Panc1 (cell line): Measurements from ENCODE around the gene SVBP. TPM values are rescaled to one million over a fixed set of nuclear protein-coding genes. Genes with fewer than 3 reads are reported as not detected.

ENCODE experiments used
- ATAC-seq: fragments of 200-7000 bp; cut with Tn5 transposase; 2 replicates; pipeline ENCODE4 v1.9.1; 2020; ENCODE audit warnings: mild to moderate bottlenecking, moderate library complexity
- BruUV-seq: library from RNA; stranded (reverse); fragments of 400-500 nt; replicated peaks from 2 replicates; lab custom pipeline; 2021; lab: Mats Ljungman, UMichigan
- CTCF ChIA-PET: fragments of 300-600 bp; sonication (Branson Sonifier 250); formaldehyde crosslinking; loops from one replicate; lab custom pipeline; 2022; ENCODE audit warnings: antibody characterized with exemption; lab: Charles Lee
- POLR2A ChIA-PET: fragments of 300-600 bp; sonication (Branson Sonifier 250); formaldehyde crosslinking; loops from one replicate; lab custom pipeline; 2022; ENCODE audit warnings: antibody characterized with exemption; lab: Charles Lee
- DNase-seq: peaks from one replicate; pipeline ENCODE4 v3.0.0-alpha.2; 2010; ENCODE audit warnings: low read depth, low spot score
- H3K27ac ChIP-seq: 2 replicates; pipeline ENCODE4 v1.5.1; 2011; ENCODE audit warnings: mild to moderate bottlenecking, low read length, inconsistent platforms
- H3K27me3 ChIP-seq: fragments of 200-500 bp; sonication (Bioruptor generic); 2 replicates; pipeline ENCODE4 v1.6.0; 2014; ENCODE audit warnings: low read length, inconsistent platforms; ENCODE audit not compliant: control insufficient read depth, insufficient read depth
- H3K36me3 ChIP-seq: fragments of 200-500 bp; sonication (Bioruptor generic); 2 replicates; pipeline ENCODE4 v1.5.1; 2014; ENCODE audit warnings: inconsistent platforms, mild to moderate bottlenecking, low read length, moderate library complexity; ENCODE audit not compliant: control insufficient read depth, insufficient read depth
- H3K4me1 ChIP-seq: 2 replicates; pipeline ENCODE4 v1.5.1; 2011; ENCODE audit warnings: inconsistent platforms, mild to moderate bottlenecking, low read length, moderate library complexity; ENCODE audit not compliant: control insufficient read depth, insufficient read depth
- H3K4me3 ChIP-seq, 2 experiments: 2 replicates each; pipeline ENCODE4 v1.5.1; 2011 to 2012; ENCODE audit warnings: low read depth in 2 of 2, low read length in 2 of 2, mild to moderate bottlenecking in 2 of 2, inconsistent platforms in 1 of 2, moderate library complexity in 1 of 2
- H3K9me3 ChIP-seq: fragments of 200-500 bp; sonication (Bioruptor generic); 2 replicates; pipeline ENCODE4 v1.5.1; 2014; ENCODE audit warnings: low read depth, mild to moderate bottlenecking, inconsistent platforms, low read length, moderate library complexity; ENCODE audit not compliant: control insufficient read depth, insufficient read depth
- POLR2AphosphoS5 ChIP-seq: IDR thresholded peaks from 2 replicates; pipeline ENCODE4 v1.6.1; 2012; ENCODE audit warnings: mild to moderate bottlenecking, low read depth, low read length, moderate library complexity
- REST ChIP-seq, 2 experiments: IDR thresholded peaks; 2 replicates each; pipeline ENCODE4 v1.6.1; 2011 to 2012; ENCODE audit warnings: low read depth in 2 of 2, control low read depth in 1 of 2, low read length in 1 of 2, mild to moderate bottlenecking in 1 of 2, moderate library complexity in 1 of 2; ENCODE audit not compliant: insufficient read depth in 1 of 2
- SIN3A ChIP-seq: IDR thresholded peaks from 2 replicates; pipeline ENCODE4 v1.6.1; 2012; ENCODE audit warnings: low read depth, mild to moderate bottlenecking, low read length, moderate library complexity, borderline replicate concordance; ENCODE audit not compliant: insufficient read depth
- TCF7L2 ChIP-seq: IDR thresholded peaks from 2 replicates; pipeline ENCODE4 v1.6.1; 2011; ENCODE audit warnings: mild to moderate bottlenecking, low read depth, low read length, inconsistent platforms
- in situ Hi-C: cut with HindIII; loops from 2 replicates; pipeline ENCODE4 v1.10.0; 2016; ENCODE audit warnings: low sequenced_read_pairs, low pct_unique_long_range_greater_than_20kb
- intact Hi-C: fragments of 100-400 bp; cut with micrococcal nuclease; formaldehyde crosslinking; loops from one replicate; pipeline ENCODE4 v1.10.0; 2022; ENCODE audit not compliant: unreplicated experiment
- total RNA-seq: library from RNA; stranded (reverse); gene quantifications from one replicate; pipeline ENCODE4 v1.2.1, GENCODE V29; 2021; ENCODE audit not compliant: unreplicated experiment
- TF ChIP-seq, protein P1 (sequence below): fragments of 450-650 bp; IDR thresholded peaks from 2 replicates; pipeline ENCODE4 v1.5.1; 2017; ENCODE audit warnings: mild to moderate bottlenecking

Gene SVBP
- total RNA-seq, 1 experiment from 2014 or later, result 21.2 TPM

- intact Hi-C loops (no loop called here), in situ Hi-C loops (no loop called here)
- ChIA-PET POLR2A (interaction anchor here (0.7 kb wide), 1 partner anchor 14 kb away, joined by 4 read pairs; no protein-coding TSS in a partner anchor), CTCF (interaction anchor here (0.7 to 0.9 kb wide), 2 partner anchors 68 to 80 kb away, joined by 3 to 6 read pairs; no protein-coding TSS in a partner anchor)
- peaks cover 5% of the 10 kb centered on the region for H3K4me1 ChIP-seq
- peak; percentile 100 for ATAC-seq
- peak within 1 kb of the TSS; percentile 57 to 76 for H3K4me3 ChIP-seq
- peaks cover 13% of the 10 kb centered on the region for H3K9me3 ChIP-seq
- H3K27ac ChIP-seq, result peak within 1 kb of the TSS; percentile 68
- no peaks in the 10 kb centered on the region for H3K36me3 ChIP-seq
- BruUV-seq, result no TSS peak
- DNase-seq, result peak; percentile 90
- no peak for TF ChIP-seq TCF7L2
- TF ChIP-seq REST (IDR thresholded peaks at IDR 0.05; ENCODE audit: insufficient read depth in 1 of 2, low read depth in 2 of 2, low read length in 1 of 2), result no peak
- TF ChIP-seq, protein P1, sequence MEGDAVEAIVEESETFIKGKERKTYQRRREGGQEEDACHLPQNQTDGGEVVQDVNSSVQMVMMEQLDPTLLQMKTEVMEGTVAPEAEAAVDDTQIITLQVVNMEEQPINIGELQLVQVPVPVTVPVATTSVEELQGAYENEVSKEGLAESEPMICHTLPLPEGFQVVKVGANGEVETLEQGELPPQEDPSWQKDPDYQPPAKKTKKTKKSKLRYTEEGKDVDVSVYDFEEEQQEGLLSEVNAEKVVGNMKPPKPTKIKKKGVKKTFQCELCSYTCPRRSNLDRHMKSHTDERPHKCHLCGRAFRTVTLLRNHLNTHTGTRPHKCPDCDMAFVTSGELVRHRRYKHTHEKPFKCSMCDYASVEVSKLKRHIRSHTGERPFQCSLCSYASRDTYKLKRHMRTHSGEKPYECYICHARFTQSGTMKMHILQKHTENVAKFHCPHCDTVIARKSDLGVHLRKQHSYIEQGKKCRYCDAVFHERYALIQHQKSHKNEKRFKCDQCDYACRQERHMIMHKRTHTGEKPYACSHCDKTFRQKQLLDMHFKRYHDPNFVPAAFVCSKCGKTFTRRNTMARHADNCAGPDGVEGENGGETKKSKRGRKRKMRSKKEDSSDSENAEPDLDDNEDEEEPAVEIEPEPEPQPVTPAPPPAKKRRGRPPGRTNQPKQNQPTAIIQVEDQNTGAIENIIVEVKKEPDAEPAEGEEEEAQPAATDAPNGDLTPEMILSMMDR, result peak; percentile 62
- peak; percentile 54; the same call in 1 of the 2 replicates for TF ChIP-seq SIN3A
- TF ChIP-seq POLR2AphosphoS5, result peak; percentile 80; the same call in 1 of the 2 replicates
- H3K27me3 ChIP-seq, result no peaks in the 10 kb centered on the region
Observed at GRCh38 chr1:42846257-42847110, 29.3 kb upstream of the SVBP start, which contains the start of gene ZNF691. ZNF691 (plus strand) TSS chr1:42846613; CDS start chr1:42849659, 3,046 bp downstream.

GRCh38 chr1:42845866-42846256 is 28.7 kb upstream of the SVBP start:
- H3K27ac ChIP-seq, result peak overlapping the region; percentile 68
- in situ Hi-C loops (no loop called here), intact Hi-C loops (no loop called here)
- TF ChIP-seq, protein P1, result no peak
- TF ChIP-seq REST (IDR thresholded peaks at IDR 0.05; ENCODE audit: insufficient read depth in 1 of 2, low read depth in 2 of 2, low read length in 1 of 2) (no peak), POLR2AphosphoS5 (no peak), TCF7L2 (no peak), SIN3A (no peak)
- CTCF ChIA-PET, result interaction anchor here (0.7 to 0.9 kb wide), 2 partner anchors 68 to 80 kb away, joined by 3 to 6 read pairs; no protein-coding TSS in a partner anchor
- H3K4me1 ChIP-seq, result peaks cover 5% of the 10 kb centered on the region
- no peaks in the 10 kb centered on the region for H3K36me3 ChIP-seq
- ATAC-seq (peak; percentile 47), DNase-seq (no peak)
- no TSS peak for BruUV-seq
- H3K4me3 ChIP-seq, result peak overlapping the region; percentile 57 to 76
- peaks cover 7% of the 10 kb centered on the region; the same call in 1 of the 2 replicates for H3K9me3 ChIP-seq
- no peaks in the 10 kb centered on the region for H3K27me3 ChIP-seq
- POLR2A ChIA-PET, result interaction anchor here (0.7 kb wide), 1 partner anchor 13 kb away, joined by 4 read pairs; no protein-coding TSS in a partner anchor
